T-helper 1 cell (primary cell): Measurements from ENCODE around the gene NCLN.
"Not testable (repeated sequence)": the region's sequence is repeated elsewhere in the genome, so short reads cannot be mapped to it uniquely, and the experiment has no call there.

Experiments used
- DNase-seq, 5 donors: peaks; one replicate each; pipeline ENCODE4 v3.0.0-alpha.2; 2012 to 2020

Gene NCLN

DNA sequence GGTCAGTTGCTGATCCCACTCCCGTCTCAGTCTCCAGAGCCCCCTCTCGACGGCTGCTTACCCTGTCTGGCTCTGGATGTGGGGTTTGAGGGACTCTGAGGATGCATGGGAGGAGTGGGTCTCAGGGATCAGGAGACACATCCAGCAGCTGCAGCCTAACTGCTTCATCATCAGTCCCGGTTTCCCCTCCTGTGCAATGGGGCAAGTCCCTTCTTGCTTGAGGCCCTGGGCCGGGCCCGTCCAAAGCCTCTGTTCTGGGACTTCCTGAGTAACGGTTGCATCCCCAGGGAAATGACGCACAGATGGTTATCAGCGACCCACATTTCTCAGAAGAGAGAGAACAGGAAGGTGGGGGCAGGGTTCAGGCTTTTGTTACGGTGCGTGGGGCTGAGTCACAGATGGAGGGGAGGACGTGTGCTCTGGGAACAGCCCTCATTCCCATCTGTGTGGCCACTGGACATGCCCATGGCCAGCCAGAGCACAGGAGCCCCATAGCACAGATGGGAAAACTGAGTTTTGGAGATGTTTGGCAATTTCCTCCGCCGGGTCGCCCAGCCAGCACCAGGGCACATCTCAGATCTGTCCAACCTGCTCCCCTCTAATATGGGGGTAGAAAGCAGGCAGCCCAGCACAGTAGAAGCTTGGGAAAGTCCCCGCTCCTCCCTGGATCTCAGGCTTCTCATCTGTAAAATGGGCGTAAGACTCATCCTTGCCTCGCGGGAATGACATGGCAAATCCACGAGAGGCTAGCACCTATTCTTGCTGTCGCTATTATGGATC, 30.6 kb upstream of the NCLN start:
- DNase-seq: peak; percentile 67 to 97 (median 70)

- DNase-seq: no peak
Observed at GRCh38 chr19:3157096-3157845, 28.5 kb upstream of the NCLN start.

GRCh38 chr19:3159565-3159964, 26.2 kb upstream of the NCLN start:
- no peak for DNase-seq

DNA sequence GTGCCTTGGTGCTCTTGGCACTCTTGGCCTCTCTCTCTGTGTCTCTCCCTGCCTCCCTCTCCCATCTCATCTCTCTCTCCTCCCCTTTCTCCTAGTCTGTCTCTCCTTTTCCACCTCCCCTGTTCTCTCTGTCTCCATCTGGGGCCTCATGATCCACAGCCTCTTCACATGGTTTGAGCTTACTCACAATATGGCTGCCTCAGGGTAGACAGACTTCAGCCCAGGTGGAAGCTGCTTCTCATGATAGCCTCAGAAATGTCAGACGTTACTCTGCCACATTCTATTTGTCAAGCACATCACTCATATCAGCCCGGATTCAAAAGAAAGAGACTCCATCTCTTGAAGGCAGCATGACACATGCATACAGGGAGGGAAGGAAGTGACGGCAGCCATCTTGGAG, 25.5 kb upstream of the NCLN start:
- DNase-seq: no peak

- DNase-seq: no peak
Observed at GRCh38 chr19:3161453-3161852, 24.3 kb upstream of the NCLN start.

DNA sequence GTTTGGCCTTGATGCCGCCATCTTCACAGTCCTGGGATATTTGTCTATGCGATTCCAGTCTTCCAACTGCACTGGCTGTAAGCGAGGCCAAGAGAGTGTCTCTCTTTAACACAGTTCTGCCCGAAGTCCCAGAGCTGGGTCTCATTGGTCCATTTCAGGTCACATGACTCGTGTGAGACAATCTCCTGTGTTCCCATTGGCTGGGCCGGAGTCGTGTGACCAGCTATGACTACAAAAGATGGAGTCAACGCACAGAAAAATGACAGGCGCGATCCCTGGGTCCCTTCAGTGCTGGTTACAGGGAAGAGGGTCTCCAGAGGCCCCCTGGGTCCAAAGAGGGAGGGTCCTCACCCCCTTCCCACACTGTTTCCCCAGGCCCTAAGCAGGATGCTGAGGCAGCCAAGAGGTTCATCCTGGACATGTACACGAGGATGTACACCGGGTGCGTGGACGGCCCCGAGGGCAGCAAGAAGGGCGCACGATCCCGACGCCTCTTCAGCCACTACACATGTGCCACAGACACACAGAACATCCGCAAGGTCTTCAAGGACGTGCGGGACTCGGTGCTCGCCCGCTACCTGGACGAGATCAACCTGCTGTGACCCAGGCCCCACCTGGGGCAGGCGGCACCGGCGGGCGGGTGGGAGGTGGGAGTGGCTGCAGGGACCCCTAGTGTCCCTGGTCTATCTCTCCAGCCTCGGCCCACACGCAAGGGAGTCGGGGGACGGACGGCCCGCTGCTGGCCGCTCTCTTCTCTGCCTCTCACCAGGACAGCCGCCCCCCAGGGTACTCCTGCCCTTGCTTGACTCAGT, 23.1 kb upstream of the NCLN start:
- peak in 1 of 5 donors; percentile 46 for DNase-seq

- DNase-seq: peak in 4 of 5 donors; percentile 54 to 69 (median 60)
Observed at GRCh38 chr19:3163230-3163886, 22.4 kb upstream of the NCLN start.

- no peak for DNase-seq
Observed at GRCh38 chr19:3163943-3164342, 21.8 kb upstream of the NCLN start.

GRCh38 chr19:3167533-3168272, 18.0 kb upstream of the NCLN start:
- no peak for DNase-seq

DNA sequence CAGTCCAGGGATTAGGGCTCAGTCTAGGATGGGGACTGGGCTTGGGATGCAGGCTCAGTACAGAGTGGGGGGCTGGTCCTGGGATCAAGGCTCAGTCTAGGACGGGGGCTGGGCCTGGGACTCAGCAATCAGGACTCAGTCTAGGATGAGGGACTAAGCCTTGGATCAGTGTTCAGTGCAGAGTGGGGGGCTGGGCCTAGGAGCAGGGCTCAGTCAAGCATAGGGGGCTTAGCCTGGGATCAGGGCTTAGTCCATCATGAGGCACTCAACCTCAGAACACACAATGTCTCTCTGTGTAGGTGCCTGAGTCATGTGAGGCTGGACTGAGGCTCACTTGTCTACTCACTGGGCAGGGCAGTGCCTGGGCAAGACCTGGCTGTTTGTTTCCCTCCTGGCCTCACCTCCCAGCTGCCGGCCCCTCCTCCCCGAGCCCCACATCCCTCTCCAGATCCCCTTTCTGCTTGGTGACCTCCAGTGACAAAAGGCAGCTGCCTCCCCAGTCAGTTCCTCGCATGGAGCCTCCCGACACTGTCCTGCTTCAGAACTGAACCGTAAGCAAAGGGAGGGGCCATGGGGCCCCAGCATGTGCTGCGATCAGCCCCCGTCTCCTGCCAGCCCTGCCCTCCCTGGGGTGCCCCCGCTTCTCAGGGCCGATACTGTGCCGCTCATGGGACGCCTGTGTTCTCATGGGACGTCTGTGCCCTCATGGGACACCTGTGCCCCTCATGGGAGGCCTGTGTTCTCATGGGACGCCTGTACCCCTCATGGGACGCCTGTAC, 13.6 kb upstream of the NCLN start:
- DNase-seq: no peak

GRCh38 chr19:3172673-3173000, 13.1 kb upstream of the NCLN start:
- DNase-seq: not testable (repeated sequence)

- peak in 2 of 5 donors; percentile 8 to 67 for DNase-seq
Observed at GRCh38 chr19:3175781-3176714, 9.7 kb upstream of the NCLN start.

DNA sequence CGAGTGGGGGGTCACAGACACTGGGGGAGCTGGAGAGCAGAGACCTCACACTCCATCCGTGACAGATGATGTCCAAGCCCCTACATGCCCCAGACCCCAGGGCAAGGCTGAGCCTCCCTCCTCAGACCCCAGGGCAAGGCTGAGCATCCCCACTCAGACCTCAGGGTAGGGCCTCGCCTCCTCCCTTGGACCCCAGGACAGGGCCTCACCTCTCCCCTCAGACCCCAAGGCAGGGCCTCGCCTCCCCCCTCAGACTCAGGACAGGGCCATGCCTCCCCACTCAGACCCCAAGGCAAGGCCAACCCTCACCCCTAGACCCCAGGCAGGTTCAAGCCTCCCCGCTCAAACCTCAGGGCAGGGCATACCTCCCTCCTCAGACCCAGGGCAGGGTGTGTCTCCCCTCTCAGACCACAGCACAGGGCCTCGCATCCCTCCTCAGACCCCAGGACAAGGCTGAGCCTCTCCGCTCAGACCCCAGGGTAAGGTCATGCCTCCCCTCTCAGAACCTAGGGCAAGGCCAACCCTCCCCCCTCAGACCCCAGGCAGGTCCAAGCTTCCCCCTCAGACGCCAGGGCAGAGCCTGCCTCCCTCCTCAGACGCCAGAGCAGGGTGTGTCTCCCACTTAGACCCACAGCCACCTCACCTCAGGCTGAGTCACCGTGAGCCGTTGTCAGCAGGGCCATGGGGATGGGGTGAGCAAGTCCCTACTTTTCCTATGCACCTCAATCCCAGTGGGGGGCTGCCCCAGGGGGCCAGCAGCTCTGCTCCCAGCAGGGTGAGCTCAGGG, 8.8 kb upstream of the NCLN start:
- DNase-seq: peak; percentile 37 to 84 (median 53)

GRCh38 chr19:3178377-3178972, 7.3 kb upstream of the NCLN start, which contains the start of gene S1PR4:
Gene S1PR4, plus strand, starts transcription at chr19:3178769. Its CDS starts 24 bp downstream, at chr19:3178793.
- peak; percentile 44 to 88 (median 52) for DNase-seq

- DNase-seq: peak in 2 of 5 donors; percentile 6 to 54
Observed at GRCh38 chr19:3178973-3179738, 6.6 kb upstream of the NCLN start.

GRCh38 chr19:3179739-3180293, 5.9 kb upstream of the NCLN start:
- DNase-seq: peak in 2 of 5 donors; percentile 5 to 59
